ENCODE data around the gene SLC34A3.
"Not testable (repeated sequence)": the region's sequence is repeated elsewhere in the genome, so short reads cannot be mapped to it uniquely, and the experiment has no call there.

The SLC34A3 gene

DNA sequence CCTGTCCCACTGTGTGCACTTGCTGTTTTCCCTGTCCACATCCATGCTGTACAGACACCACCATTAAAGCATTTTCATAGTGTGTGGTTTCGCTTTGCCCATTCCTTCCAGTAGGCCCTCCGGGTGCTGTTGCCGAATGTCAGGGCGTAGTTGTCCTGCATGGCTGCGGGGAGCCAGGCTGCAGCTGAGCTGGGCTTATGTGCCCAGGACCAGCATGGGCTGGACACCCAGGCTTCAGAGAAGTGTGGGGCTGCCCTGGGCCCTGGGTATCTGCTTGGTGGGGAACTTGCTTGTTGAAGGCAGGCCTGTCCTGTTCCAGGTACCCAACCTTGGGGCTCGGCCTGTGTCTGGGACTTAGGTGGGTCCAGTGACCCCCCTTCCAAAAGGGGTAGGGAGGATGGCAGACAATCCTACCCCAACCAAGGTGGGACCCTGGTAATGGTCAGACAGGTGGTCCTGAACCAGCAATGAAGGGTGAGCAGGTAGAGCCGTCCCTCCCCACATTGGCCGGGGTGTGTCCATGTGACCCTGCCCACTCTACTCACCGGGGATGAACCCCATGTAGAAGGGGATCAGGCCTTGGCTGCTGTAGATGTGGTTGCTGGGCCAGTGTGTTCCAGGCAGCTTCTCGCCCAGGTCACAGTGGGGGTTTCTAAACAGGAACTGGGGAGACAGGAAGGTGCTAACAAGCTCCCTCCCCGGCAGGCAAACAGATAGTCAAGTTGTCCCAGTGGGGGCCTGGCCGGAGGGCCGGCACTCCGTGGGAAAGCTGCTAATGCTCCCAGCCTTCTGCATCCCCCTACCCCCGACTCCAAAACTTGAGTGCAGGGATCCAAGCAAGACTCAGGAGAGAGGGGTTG lies 13.2 kb downstream of the SLC34A3 start:
- no peak for DNase-seq

GRCh38 chr9:137244486-137245449 lies 14.1 kb downstream of the SLC34A3 start:
- no peak for DNase-seq

- no peak for DNase-seq
Measured at GRCh38 chr9:137245450-137246421, 15.0 kb downstream of the SLC34A3 start.

GRCh38 chr9:137247135-137247915 lies 16.6 kb downstream of the SLC34A3 start:
- DNase-seq, result no peak

DNA sequence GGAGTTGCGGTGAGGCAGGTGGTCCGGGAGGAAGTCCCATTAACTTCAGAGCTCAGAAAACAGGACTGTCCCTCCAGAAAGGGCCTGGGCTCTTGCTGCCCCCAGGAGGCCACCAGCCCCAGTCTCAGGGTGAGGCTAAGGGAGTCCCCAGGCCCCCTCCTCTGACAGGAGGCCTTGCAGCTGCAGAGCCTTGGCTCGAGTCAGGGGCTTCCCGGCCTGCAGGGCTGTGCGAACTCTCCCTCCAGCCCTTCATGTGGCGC lies 17.1 kb downstream of the SLC34A3 start:
- DNase-seq, result no peak

DNA sequence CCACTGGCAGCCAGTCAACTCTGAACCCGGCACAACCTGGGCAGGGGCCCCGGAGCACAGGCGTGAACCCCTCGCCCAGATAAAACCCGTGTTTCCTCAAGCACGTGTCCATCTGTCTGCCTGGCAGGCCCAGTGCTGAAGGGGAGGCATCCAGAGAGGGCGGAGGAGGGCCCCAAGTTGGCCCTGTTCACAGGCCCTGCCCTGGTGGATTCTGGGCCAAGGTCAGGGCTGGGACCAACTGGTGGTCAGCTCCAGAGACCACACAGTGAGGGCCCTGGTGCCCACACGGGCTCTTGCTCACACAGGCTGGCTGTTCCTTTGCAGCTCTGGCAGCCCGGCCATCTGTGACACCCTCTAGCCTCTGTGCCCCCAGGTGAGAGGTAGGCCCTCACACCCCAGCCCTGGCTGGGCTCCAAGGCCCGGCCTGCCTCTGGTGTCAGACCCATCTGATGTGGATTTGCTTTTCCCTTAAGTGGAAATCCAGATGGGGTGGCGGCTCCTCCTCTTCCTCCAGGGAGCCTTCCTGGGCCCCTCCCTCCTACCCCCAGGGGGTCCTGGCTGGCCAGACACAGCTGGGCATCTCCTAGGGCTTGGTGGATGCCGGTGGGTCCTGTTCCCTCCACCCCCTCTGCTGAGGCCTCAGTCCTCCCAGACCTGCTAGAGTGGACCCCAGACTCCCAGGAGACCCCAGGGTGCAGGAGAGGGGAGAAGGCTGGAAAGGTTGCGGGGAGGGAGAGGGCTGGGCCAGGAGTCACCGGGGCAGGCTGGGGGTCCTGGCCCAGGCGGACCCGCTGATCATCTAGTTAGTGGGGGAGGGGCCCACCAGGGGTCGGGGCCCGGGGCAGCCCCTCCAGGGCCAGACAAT lies 19.9 kb downstream of the SLC34A3 start:
- DNase-seq, result no peak

DNA sequence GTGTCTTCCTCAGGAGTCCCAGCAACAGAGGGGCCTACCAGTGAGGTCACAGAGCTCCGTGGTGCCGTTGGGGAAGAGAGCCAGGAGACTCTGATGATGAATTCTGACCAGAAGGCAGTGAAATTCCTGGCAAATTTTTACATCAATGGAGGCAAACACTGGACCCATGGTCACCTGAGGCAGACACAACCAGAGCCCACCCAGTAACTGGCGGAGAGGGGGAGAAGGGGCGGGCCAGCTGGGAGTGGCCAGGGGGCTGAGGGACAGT lies 20.4 kb downstream of the SLC34A3 start, which contains the start of gene STPG3:
STPG3 (plus strand) TSS at position 93 of the 268 bp plus-strand sequence; CDS start at position 94, 1 bp downstream.
- no peak for DNase-seq

DNA sequence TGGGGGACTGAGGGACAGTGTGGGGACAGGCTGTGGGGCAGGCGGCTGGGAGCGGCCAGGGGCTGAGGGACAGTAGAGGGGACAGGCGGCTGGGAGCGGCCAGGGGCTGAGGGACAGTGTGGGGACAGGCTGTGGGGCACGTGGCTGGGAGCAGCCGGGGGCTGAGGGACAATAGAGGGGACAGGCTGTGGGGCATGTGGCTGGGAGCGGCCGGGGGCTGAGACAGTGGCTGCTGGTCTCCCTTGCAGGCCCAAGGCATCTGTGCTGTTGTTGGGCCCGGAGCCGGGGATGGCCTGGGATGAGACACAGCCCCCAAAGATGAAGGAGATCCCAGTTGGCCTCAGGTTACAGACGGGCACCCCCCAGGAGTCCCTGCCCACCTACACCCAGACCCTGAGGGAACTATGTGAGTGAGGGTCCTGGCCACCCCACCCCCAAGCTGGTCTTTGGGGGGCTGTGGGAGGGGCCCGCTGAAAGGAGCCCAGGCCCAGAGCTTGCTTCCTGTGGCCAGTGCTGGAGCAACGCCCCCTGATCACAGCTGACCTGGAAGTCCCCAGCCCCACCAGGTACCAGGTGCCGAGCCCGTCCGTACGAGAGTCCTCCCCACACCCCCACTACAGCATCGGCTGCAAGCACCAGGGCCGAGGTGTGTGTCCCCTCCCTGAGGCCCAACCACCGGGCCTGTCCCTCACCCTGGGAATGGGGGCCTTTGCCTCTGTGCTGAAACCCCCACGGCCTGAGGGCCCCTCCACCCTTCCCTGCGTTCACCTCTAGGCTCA lies 21.0 kb downstream of the SLC34A3 start:
- DNase-seq, result no peak

GRCh38 chr9:137252555-137253506 lies 22.1 kb downstream of the SLC34A3 start:
- DNase-seq, result no peak

DNA sequence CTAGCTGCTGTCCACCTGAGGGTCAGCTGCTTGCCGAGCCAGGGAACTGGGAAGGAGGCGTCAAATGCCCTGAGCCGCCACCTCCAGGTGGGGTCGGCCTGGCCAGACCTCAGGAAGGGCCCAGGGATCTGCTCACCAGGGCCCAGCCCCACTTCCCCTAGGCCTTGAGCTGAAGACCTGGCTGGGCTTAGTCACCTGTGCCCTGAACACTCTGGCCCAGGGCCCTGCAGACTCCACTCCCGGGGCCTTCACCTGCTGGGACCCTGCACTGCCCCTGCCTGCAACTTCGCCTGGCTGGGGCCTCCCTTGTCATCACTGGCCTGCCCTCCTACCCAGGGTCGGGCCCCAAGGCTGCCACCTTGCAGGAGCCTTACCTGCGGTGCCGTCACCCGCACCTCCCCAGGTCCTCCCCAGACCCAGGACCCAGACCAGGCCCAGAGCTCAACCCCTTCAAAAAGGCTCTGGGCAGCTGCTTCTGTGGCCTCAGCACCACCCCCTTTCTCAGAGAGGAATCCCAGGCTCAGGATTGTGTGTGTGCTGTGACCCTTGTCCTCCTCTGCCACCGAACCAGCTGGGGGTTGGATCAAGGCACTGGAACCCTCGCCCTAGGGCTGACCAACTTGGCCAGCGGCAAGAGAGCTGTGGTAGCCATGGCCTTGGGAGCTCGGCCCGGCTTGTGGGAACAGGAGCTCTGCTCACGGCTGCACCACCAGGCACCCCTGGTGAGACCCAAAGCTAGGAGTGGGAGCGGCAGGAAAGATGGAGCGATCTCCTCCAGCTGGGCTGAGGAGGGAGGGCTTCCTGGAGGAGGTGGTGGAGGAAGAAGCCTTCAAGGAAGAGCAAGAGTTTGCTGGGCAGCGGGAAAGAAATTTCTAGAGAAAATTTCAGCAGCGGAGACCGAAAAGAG lies 23.3 kb downstream of the SLC34A3 start:
- DNase-seq, result no peak

GRCh38 chr9:137254624-137255447 lies 24.1 kb downstream of the SLC34A3 start, which contains the start of gene NELFB:
NELFB (plus strand) TSS chr9:137255327.
- DNase-seq, result peak; percentile 76

- no peak for DNase-seq
Measured at GRCh38 chr9:137255448-137256114, 24.9 kb downstream of the SLC34A3 start.

GRCh38 chr9:137256362-137256761 lies 25.7 kb downstream of the SLC34A3 start:
- DNase-seq, result no peak

- no peak for DNase-seq
Measured at GRCh38 chr9:137256856-137257255, 26.2 kb downstream of the SLC34A3 start.

DNA sequence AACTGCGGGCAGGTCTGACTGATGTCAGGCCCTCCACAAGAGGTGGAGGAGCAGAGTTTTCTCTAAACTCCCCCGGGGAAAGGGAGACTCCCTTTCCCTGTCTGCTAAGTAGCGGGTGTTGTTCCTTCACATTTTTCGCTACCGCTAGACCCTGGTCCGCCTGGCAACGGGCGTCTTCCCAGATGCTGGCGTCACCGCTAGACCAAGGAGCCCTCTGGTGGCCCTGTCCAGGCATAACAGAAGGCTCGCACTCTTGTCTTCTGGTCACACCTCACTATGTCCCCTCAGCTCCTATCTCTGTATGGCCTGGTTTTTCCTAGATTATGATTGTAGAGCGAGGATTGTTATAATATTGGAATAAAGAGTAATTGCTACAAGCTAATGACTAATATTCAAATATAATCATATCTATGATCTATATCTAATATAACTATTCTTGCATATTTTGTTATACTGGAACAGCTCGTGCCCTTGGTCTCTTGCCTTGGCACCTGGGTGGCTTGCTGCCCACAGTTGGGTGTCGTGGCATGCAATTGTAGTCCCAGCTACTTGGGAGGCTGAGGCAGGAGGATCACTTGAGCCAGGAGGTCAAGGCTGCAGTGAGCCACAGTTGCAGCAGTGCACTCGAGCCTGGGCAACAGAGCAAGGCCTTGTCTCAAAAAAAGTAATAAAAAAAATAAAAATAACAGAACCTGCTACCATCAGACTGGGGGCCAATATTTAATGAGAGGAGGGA lies 31.6 kb downstream of the SLC34A3 start:
- not testable (repeated sequence) for DNase-seq

DNA sequence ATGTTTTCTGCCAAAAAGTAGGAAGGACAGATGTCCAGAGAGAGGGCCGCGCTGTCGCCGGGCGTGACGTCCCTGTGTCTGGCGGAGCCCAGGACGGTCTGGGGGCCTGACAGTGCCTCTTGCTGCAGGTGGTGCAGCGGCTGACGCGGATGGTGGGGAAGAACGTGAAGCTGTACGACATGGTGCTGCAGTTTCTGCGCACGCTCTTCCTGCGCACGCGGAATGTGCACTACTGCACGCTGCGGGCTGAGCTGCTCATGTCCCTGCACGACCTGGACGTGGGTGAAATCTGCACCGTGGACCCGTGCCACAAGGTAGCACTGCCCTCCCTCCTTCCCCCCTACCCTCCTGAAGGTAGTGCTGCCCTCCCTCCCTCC lies 32.2 kb downstream of the SLC34A3 start:
- DNase-seq, result no peak

Measured in NCI-H1105 (cell line).